Ovary (tissue), 9 donors: ENCODE measurements around the gene B4GALT5. TPM values are rescaled to one million over a fixed set of nuclear protein-coding genes. Genes with fewer than 3 reads are reported as not detected.

Experiments
- DNase-seq, 5 donors: peaks; one replicate each; pipeline ENCODE4 v3.0.0-alpha.2; 2019 to 2020
- H3K27ac ChIP-seq, 2 donors: fragments of 200-600 bp; one replicate each; pipeline versions ENCODE4 v1.5.1 to v1.8.0; 2019 to 2022
- H3K27me3 ChIP-seq: fragments of 200-600 bp; one replicate; pipeline ENCODE4 v1.8.0; 2022
- H3K36me3 ChIP-seq: fragments of 200-600 bp; sonication (generic); one replicate; pipeline ENCODE4 v1.5.1; 2019
- H3K4me1 ChIP-seq: one replicate; pipeline ENCODE4 v1.8.1; 2013; ENCODE audit warnings: mild to moderate bottlenecking, moderate library complexity; ENCODE audit not compliant: insufficient read depth
- H3K4me3 ChIP-seq: fragments of 200-600 bp; sonication (generic); one replicate; pipeline ENCODE4 v1.5.1; 2017
- H3K9me3 ChIP-seq, 2 donors: fragments of 200-600 bp in 1 of 2; sonication (generic) in 1 of 2; one replicate each; pipeline versions ENCODE4 v1.5.1 to v1.8.1; 2013 to 2019; ENCODE audit warnings: mild to moderate bottlenecking in 1 of 2, moderate library complexity in 1 of 2
- EP300 ChIP-seq: sonication (generic); formaldehyde crosslinking; IDR thresholded peaks from one replicate; pipeline ENCODE4 v1.6.1; 2017; ENCODE audit warnings: antibody characterized with exemption
- POLR2A ChIP-seq: fragments of 450-650 bp; IDR thresholded peaks from one replicate; pipeline ENCODE4 v1.6.1; 2017; ENCODE audit warnings: antibody characterized with exemption, mild to moderate bottlenecking, moderate library complexity
- WGBS, 3 donors: extraction: QIAGEN DNeasy Blood & Tissue Kit in 1 of 3; methylation state at CpG; one replicate each; pipeline versions ENCODE4 v1.1.5 to v1.1.7; 2013 to 2017; 5-methylcytosine and 5-hydroxymethylcytosine counted together
- intact Hi-C, 4 donors: fragments of 100-400 bp; cut with DNase I; formaldehyde crosslinking; loops; one replicate each; pipeline versions ENCODE4 v1.11.0 to v1.15.1; 2022 to 2023
- polyA plus RNA-seq, 2 donors: library from polyadenylated mRNA; stranded (reverse); fragments of 200-250 nt in 1 of 2; fragments of 350-450 nt in 1 of 2; fragmentation: Illumina TruSeq in 1 of 2; extraction: RNeasy Lipid Tissue Mini Kit (QIAGEN cat#74804) in 1 of 2; gene quantifications; one replicate each; pipeline ENCODE4 v1.2.3, GENCODE V29; 2013 to 2014
- total RNA-seq, 7 donors: library from RNA; depleted of rRNA in 2 of 7; stranded (reverse); fragments of >200 nt in 2 of 7; fragmentation: NEBNext Ultra II Directional in 3 of 7; extraction: Animal tissue kit (Norgen Biotek cat#: 25700) in 3 of 7; gene quantifications; one replicate each; pipeline versions ENCODE4 v1.1.0 to v1.2.4, GENCODE V29; 2016 to 2023
- TF ChIP-seq, protein P1 (sequence below), 3 donors: fragments of 450-650 bp in 2 of 3; fragments of 200-600 bp in 1 of 3; IDR thresholded peaks; one replicate each; pipeline versions ENCODE4 v1.5.1 to v1.8.0; 2016 to 2022; ENCODE audit warnings: antibody characterized with exemption in 3 of 3, mild to moderate bottlenecking in 1 of 3
- donor health status: DM: no; HTN: no; CAD: no; lungs with moderate emphysema.
- donor health status: DM: no; HTN: no; CAD: no.
- donor health status: Bipolar disorder and iron deficiency.
- donor health status: DM: yes; HTN: yes; CAD: no.
- donor health status: DM: no; HTN: no; CAD: no.
- donor health status: DM: yes; HTN: yes; CAD: no.

B4GALT5 gene
- total and polyA plus RNA-seq, 9 donors = 19.0 to 53.6 (median 37.7) TPM

DNA sequence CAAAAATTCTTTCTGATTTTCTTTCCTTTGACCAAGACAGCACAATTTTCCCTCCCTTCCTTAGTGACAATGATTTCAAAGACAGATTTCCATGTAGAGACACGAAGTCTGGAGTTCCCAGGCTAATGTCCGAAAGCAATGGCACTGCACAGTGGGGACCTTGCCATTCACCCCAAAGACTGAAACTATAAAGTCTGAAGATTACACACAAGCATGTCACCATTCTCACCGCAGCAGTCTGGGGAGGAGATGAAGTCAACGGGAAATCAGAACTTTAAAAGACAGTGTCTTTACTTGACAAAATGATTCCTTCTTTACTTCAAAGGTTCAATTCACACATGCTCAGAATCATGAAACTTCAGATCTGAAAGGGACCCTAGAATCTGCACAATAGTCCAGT, 8.3 kb downstream of the B4GALT5 start:
- H3K36me3 ChIP-seq = no peaks in the 10 kb centered on the region
- H3K27ac ChIP-seq = no peak overlapping the region
- peaks cover 11% of the 10 kb centered on the region for H3K4me1 ChIP-seq
- H3K27me3 ChIP-seq = no peaks in the 10 kb centered on the region
- no peak for DNase-seq
- no peaks in the 10 kb centered on the region for H3K9me3 ChIP-seq
- TF ChIP-seq, protein P1, sequence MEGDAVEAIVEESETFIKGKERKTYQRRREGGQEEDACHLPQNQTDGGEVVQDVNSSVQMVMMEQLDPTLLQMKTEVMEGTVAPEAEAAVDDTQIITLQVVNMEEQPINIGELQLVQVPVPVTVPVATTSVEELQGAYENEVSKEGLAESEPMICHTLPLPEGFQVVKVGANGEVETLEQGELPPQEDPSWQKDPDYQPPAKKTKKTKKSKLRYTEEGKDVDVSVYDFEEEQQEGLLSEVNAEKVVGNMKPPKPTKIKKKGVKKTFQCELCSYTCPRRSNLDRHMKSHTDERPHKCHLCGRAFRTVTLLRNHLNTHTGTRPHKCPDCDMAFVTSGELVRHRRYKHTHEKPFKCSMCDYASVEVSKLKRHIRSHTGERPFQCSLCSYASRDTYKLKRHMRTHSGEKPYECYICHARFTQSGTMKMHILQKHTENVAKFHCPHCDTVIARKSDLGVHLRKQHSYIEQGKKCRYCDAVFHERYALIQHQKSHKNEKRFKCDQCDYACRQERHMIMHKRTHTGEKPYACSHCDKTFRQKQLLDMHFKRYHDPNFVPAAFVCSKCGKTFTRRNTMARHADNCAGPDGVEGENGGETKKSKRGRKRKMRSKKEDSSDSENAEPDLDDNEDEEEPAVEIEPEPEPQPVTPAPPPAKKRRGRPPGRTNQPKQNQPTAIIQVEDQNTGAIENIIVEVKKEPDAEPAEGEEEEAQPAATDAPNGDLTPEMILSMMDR (IDR thresholded peaks at IDR 0.05) = no peak
- no peak for TF ChIP-seq EP300
- TF ChIP-seq POLR2A = no peak
- intact Hi-C loops = no loop called here
- WGBS, 3 donors = 85 to 88% (median 86%) methylated on average over 4 of the region's 4 CpGs
- no peak overlapping the region for H3K4me3 ChIP-seq

GRCh38 chr20:49704932-49705336, 8.7 kb downstream of the B4GALT5 start:
- intact Hi-C loops = no loop called here
- 87 to 95% (median 94%) methylated on average over 1 of the region's 1 CpG for WGBS, 3 donors
- Histone ChIP-seq H3K4me3 (no peak overlapping the region), H3K36me3 (no peaks in the 10 kb centered on the region), H3K9me3 (no peaks in the 10 kb centered on the region), H3K27ac (no peak overlapping the region), H3K4me1 (peaks cover 10% of the 10 kb centered on the region), H3K27me3 (no peaks in the 10 kb centered on the region)
- no peak for TF ChIP-seq POLR2A
- TF ChIP-seq, protein P1 (IDR thresholded peaks at IDR 0.05) = no peak
- no peak for TF ChIP-seq EP300
- DNase-seq = no peak

DNA sequence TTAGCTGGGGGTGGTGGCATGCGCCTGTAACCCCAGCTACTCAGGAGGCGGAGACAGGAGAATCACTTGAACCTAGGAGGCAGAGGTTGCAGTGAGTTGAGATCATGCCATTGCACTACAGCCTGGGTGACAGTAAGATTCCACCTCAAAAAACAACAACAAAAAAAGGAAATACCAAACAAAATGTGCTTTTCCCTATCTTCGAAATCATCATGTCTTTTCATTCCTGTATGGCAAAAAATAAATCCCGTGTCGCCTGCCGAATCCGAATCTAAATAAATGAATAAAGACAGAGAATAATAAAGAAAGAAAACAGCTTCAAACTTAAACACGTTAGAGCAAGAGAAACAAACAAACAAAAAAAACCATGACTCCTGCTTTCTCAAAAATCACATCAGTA, 11.8 kb downstream of the B4GALT5 start:
- Histone ChIP-seq H3K36me3 (no peaks in the 10 kb centered on the region), H3K4me1 (peaks cover 15% of the 10 kb centered on the region), H3K27ac (no peak overlapping the region), H3K27me3 (no peaks in the 10 kb centered on the region), H3K4me3 (no peak overlapping the region), H3K9me3 (no peaks in the 10 kb centered on the region)
- intact Hi-C loops = no loop called here
- TF ChIP-seq POLR2A = no peak
- TF ChIP-seq, protein P1 (IDR thresholded peaks at IDR 0.05) = no peak
- TF ChIP-seq EP300 = no peak
- no peak for DNase-seq
- 85 to 90% (median 86%) methylated on average over 8 of the region's 8 CpGs for WGBS, 3 donors

GRCh38 chr20:49701241-49701790, 12.4 kb downstream of the B4GALT5 start:
- Histone ChIP-seq H3K4me3 (no peak overlapping the region), H3K27ac (no peak overlapping the region), H3K4me1 (peaks cover 14% of the 10 kb centered on the region), H3K36me3 (no peaks in the 10 kb centered on the region), H3K27me3 (no peaks in the 10 kb centered on the region), H3K9me3 (no peaks in the 10 kb centered on the region)
- intact Hi-C loops = no loop called here
- TF ChIP-seq POLR2A = no peak
- TF ChIP-seq, protein P1 (IDR thresholded peaks at IDR 0.05) = no peak
- TF ChIP-seq EP300 = no peak
- 33 to 46% (median 38%) methylated on average over 5 of the region's 5 CpGs for WGBS, 3 donors
- no peak for DNase-seq
